Stimulated activated CD4-positive, alpha-beta T cell treated with anti-CD3 and anti-CD28 coated beads, Interleukin-4, amount 100 ng/mL, for 1 hour (primary cell): ENCODE results near the gene AP4M1.
A peak's percentile ranks its signal among the peaks of the same experiment; 100 is the strongest.

Source experiments
- DNase-seq: peaks from one replicate; pipeline ENCODE4 v3.0.0-alpha.2; 2020

AP4M1 gene

DNA sequence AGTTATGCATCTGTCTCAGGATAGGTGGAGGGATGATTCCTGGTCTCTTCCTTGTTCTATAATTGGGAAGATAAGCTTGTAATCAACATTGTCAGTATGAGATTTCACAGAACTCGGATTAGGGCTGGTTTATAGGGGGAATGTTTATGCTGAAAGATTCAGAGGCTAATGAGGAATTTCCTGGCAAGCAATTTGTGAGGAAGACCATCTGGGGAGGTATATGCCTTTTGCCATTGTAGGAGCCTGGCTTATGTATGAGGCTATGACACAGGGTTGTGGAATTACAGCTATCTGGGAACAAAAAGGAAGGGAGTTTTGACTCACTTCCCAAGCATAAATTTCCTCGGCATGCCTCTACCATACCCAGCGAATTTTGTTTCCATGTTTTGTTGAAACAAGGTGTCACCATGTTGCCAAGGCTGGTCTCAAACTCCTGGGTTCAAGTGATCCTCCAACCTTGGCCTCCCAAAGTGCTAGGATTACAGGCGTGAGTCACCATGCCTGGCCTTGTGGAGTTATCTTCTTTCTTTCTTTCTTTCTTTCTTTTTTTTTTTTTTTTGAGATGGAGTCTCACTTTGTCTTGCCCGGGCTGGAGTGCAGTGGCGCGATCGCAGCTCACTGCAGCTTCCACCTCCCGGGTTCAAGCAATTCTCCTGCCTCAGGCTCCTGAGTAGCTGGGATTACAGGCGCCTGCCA lies 14.2 kb upstream of the AP4M1 start:
- DNase-seq = no peak

GRCh38 chr7:100088095-100088620 lies 13.3 kb upstream of the AP4M1 start:
- no peak for DNase-seq

GRCh38 chr7:100088621-100089457 lies 12.6 kb upstream of the AP4M1 start, which contains the start of gene COPS6:
Gene COPS6, plus strand, starts transcription at chr7:100088969. Its CDS starts 22 bp downstream, at chr7:100088991.
- peak; percentile 91 for DNase-seq

GRCh38 chr7:100089458-100090196 lies 11.8 kb upstream of the AP4M1 start:
- DNase-seq = no peak

DNA sequence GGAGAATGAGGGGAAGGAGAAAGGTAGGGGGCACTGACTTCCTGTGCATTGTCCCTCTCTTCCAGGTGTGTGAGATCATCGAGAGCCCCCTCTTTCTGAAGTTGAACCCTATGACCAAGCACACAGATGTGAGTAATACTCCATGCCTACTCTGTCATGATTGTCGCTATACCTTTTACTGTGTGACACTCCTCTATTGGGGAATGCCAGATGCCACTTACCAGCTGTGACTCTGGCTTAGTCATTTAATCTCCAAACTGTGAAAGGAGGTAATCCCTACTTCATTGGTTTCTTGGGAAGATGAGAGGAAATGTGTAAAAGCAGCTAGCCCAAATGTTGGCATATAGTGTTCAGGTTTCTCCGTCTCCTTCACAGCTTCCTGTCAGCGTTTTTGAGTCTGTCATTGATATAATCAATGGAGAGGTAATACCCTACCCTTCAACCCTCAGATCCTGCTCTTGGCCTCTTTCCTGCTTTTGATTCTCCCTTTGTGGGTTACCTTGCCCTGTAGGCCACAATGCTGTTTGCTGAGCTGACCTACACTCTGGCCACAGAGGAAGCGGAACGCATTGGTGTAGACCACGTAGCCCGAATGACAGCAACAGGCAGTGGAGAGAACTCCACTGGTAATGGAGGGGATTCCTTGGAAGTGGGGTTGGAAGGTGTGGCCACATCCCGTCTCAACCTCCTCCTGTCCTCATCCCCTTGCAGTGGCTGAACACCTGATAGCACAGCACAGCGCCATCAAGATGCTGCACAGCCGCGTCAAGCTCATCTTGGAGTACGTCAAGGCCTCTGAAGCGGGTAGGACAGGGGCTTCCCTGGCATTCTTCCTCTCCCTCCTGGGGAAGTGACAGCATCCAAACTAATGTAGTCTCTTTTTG lies 10.7 kb upstream of the AP4M1 start:
- no peak for DNase-seq

DNA sequence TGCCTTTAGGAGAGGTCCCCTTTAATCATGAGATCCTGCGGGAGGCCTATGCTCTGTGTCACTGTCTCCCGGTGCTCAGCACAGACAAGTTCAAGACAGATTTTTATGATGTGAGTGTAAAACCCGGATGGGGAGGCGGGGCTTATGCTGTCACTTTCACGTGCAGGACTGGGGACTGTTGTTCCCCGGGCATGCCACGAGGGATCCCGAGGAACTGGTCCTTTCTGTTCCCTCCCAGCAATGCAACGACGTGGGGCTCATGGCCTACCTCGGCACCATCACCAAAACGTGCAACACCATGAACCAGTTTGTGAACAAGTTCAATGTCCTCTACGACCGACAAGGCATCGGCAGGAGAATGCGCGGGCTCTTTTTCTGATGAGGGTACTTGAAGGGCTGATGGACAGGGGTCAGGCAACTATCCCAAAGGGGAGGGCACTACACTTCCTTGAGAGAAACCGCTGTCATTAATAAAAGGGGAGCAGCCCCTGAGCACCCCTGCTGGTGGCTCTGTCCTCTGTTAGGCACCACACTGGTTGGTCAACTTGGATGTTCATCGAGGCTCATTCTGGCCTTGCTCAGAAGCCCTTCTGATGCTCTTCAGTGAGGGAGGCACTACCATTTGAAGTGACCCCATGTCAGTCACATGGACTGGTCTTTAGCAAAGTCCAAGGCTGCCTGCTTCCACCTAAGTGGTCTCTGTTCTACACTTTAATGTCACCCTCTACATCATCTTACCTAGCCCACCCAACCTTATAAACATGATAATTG lies 9.8 kb upstream of the AP4M1 start:
- DNase-seq = no peak

- no peak for DNase-seq
Measured at GRCh38 chr7:100093054-100093453, 8.4 kb upstream of the AP4M1 start.

DNA sequence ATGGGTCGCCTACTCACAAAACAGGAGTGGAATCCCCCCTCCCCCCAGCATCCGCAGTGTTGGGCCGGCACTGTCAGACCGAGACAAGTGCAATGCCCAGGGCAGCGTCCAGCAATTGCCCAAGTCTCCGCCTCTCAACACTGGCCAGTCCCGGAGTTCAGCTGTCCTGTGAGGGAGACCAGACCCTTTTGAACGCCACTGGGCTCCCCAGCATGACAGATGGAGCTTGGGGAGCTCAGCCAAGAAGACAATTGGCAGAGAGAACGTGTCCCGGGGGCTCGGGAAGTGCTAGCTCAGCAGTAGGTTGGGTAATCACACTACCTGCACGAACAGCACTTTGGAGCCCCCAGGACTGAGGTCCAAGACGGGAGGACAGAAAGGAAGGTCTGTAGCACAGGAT lies 7.9 kb upstream of the AP4M1 start:
- DNase-seq = no peak

GRCh38 chr7:100093925-100094486 lies 7.4 kb upstream of the AP4M1 start:
- no peak for DNase-seq

GRCh38 chr7:100095289-100095688 lies 6.2 kb upstream of the AP4M1 start:
- DNase-seq = no peak

DNA sequence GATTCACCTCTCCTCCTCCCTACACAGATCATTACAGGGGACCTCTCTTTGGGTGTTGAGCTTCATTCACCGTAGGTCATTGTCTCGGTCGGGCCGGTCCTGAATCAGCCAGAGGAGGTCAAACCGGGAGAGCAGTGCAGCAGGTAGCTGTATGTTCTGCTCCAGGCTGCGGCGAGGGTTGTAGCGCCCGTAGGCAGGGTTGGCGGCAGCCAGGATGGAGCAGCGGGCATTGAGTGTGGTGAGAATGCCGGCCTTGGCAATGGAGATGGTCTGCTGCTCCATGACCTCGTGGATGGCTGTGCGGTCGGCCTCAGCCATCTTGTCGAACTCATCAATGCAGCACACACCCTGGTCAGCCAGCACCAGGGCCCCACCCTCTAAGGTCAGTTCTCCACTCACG lies 5.7 kb upstream of the AP4M1 start:
- no peak for DNase-seq

- no peak for DNase-seq
Measured at GRCh38 chr7:100098913-100099312, 2.5 kb upstream of the AP4M1 start.

- DNase-seq = no peak
Measured at GRCh38 chr7:100099452-100099851, 2.0 kb upstream of the AP4M1 start.

DNA sequence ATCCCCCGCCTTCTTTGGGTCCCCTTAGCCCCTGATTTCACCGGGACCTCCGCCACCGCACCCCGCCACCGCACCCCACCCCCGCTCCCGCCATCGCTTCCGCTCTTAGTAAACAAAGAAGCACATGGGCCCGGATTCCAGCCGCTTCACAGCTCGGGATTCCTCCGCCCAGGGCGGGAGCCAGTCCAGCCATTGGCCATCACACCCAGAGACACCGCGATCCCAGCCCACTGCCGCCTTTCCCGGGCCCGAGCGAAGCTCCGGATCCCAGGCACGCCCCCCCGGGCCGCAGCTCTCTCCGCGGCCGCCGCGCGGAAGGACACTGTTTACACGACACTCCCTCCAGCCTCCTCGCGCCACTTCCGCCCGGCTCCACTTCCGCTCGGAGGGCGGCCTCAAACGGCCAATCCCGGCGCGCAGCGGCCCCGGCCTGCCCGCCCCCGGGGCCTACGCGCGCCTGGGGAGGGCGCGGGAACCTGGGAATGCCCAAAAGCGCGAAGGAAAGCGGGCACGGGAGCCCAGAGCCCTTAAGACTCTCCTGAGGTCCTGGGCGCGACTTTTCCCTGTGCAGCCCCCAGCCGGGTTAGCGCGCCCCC lies 925 bp upstream of the AP4M1 start:
- peak; percentile 86 for DNase-seq

DNA sequence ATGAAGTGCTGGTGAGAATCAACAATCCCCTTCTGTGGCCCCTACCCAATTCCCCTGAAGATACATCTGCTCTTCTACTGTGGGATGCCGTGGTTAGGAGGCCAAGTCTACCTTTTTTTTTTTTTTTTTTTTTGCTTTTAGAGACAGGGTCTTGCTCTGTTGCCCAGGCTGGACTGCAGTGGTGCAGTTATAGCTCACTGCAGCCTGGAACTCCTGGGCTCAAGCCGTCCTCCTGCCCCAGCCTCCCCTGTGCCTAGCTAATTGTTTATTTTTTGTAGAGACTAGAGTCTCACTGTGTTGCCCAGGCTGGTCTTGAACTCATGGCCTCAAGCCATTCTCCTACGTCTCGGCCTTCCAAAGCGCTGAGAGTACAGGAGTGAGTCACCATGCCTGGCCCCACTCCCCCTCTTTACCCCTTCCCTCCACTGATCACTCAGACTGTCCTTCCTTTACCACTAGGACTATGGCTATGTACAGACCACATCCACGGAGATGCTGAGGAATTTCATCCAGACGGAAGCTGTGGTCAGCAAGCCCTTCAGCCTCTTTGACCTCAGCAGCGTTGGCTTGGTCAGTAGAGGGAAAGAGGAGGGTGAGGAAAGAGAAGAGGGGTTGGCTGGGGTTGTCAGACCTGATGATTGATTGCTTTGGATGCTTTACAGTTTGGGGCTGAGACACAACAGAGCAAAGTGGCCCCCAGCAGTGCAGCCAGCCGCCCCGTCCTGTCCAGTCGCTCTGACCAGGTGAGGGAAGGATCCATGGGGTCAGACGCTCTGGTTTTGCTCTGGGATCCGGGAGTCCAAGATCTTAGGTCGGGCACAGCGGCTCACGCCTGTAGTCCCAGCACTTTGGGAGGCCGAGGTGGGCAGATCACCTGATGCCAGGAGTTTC lies 1.8 kb downstream of the AP4M1 start:
- no peak for DNase-seq

DNA sequence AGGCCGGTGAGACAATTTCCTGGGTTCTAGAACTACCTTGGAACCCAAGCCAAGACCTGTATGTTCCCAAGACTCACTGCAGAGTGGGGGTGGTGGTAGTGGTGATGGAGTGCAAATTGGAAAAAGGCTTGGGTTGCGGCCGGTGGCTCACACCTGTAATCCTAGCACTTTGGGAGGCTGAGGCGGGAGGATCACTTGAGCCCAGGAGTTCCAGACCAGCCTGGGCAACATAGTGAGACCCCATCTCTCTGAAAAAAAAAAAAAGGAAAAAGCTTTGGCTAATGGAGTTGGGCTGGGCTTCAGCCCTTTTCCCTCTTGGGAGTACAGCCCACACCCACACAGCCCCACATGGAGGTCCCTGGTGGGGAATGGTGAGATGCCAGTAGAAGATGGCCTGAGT lies 4.1 kb downstream of the AP4M1 start:
- DNase-seq = no peak

DNA sequence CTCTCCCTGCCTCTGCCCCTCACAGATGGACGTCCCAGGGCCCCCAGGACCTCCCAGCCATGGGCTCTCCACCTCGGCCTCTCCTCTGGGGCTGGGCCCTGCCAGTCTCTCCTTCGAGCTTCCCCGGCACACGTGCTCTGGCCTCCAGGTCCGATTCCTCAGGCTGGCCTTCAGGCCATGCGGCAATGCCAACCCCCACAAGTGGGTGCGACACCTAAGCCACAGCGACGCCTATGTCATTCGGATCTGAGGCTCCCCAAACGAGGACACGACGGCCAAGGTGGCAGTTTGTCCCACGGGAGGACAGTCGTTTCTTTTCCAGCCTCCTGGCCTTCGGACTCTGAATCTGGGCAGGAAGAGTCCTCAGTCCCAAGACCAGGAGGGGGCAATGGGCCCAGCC lies 5.2 kb downstream of the AP4M1 start:
- no peak for DNase-seq

DNA sequence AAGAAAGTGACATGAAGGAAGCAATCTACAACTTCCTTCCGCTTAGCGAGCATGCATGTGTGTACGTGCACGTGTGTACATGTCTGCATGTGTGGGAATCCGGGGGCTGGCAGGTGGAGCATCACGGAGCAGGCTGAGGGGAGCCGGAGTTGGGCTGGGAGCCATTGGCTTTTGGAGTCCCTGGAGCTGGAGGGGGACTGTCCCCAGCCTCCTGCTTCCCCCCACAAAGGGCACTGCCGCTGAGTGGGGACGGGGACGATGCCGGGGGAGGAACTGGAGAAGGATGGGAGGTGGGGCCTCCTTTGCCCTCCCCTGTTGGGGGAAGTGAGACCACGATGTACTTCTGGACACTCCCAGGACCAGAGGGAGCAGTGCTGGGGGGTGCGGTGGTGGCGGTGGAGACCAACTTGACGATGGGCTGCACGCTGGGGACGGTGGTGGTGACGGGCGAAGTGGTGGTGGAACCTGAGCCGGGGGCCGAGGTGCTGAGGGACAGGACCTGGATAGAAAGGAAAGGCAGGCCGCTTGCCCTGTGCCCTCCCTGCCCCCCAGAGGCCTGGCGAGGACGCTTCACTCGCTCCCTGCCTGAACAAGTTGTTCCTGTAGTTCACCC lies 5.8 kb downstream of the AP4M1 start:
- DNase-seq = no peak

GRCh38 chr7:100107890-100108289 lies 6.4 kb downstream of the AP4M1 start:
- no peak for DNase-seq
